ENCODE results near the gene LRRC40.
"Not testable (repeated sequence)": the region's sequence is repeated elsewhere in the genome, so short reads cannot be mapped to it uniquely, and the experiment has no call there.

LRRC40 gene

DNA sequence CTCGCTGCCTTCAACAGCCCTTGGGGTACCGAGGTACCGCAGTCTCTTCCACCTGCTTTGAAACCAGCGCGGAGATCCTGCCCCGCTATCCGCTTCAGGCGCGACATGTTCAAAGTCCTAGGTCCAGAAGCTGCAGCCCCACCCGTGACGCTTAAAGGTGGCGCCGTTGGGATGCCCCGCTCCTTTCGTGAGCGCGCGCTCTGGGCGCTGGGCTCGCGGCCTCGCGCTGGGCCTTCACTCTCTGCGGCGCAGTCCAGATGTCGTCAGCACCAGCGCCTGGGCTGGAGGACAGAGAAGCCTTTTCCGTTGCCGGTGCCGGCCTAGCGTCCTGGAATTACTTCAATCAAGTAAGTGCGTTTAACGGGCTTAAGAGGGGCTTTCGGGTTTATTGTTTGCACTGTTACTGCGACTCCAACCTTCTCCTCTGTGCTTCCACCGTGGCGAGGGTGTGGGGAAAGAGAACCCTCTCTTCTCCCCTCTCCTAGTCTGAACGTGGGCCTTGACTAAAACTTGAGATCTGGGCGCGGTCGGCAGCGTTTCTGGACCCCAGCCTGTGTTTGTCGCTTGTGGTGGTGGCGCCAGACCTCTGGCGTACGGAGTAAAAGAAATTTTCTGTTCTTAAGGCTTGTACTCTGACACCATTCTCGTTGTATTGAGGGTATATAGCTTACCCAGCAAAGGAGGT, at the start of gene LRRC40:
Gene LRRC40, minus strand, starts transcription at position 146 of the 685 bp plus-strand sequence. Its CDS starts 39 bp downstream, at position 107.
- intact Hi-C loops (cut with DNase I) = loop anchor here (2.0 to 5.0 kb wide), 3 partner anchors 15 to 877 kb away; partner anchors contain the start of genes SRSF11 and ZRANB2
- DNase-seq = peak; percentile 94 to 99 (median 97)

GRCh38 chr1:70248729-70249128, 43.4 kb upstream of the LRRC40 start:
- intact Hi-C loops (cut with DNase I) = no loop called here
- DNase-seq = no peak

- no peak for DNase-seq
- intact Hi-C loops (cut with DNase I) = no loop called here
These were observed 42.4 kb upstream of the LRRC40 start for GRCh38 chr1:70247768-70248167.

GRCh38 chr1:70247122-70247521, 41.7 kb upstream of the LRRC40 start:
- DNase-seq = no peak
- intact Hi-C loops (cut with DNase I) = no loop called here

DNA sequence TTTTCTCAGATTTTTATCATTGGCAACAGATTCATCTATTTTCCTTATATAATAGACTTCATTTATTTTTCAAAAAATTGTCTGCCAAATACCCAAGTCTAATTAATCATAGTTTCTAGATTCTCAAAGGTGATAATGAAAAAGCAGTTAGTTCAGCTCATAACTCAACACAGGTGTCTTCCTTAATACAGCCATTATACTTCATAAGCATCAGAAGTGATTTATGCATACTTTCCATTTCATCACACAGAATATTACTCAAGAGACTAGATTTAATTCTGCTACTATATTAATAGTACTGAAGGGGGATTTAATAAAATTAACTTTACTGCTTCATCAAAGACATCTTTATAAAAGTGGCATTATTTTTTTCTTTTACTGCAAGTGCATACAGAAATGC, 34.6 kb upstream of the LRRC40 start:
- intact Hi-C loops (cut with DNase I) = no loop called here
- no peak for DNase-seq

DNA sequence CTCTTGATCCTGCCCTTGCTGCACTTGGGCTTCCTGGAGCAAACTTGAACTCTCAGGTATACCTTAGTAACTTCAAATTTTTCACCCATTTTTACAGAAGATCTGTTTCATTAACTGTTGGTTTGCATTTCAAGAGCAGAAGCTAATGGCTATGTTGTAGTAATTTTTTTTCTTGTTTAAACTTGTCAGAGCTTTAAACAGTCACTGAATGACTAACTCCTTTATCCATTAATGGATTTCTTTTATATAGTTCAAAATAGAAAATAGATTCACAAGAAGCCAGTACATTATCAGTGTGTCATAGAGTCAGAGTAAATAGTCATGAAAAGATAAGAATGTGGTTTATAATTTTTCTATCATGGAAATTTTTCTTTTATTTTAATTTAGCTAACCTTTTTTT, 29.4 kb upstream of the LRRC40 start:
- DNase-seq = no peak
- intact Hi-C loops (cut with DNase I) = no loop called here

DNA sequence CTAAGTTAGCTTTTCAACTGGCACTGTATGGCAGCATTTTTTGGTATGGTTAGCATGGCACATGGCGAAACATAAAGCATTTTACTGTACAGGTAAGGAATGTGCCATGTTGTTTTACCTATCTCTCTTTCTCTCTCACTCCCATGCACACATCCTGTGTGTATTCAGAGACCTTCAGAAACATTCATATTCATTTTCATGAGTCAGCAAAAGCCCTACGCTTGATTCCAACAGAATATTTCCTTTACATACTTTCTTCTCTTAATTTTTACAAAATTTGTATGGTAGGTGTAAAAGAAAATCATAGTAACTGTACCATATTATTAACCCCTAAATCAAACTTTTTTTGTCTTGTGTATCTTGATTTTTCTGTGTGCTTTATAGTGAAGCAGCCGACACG, 26.1 kb upstream of the LRRC40 start:
- no peak for DNase-seq
- intact Hi-C loops (cut with DNase I) = no loop called here

GRCh38 chr1:70228670-70229069, 23.3 kb upstream of the LRRC40 start:
- no peak for DNase-seq
- intact Hi-C loops (cut with DNase I) = no loop called here

- intact Hi-C loops (cut with DNase I) = no loop called here
- DNase-seq = no peak
These were observed 22.1 kb upstream of the LRRC40 start for GRCh38 chr1:70227439-70227838.

- intact Hi-C loops (cut with DNase I) = no loop called here
- no peak for DNase-seq
These were observed 19.6 kb upstream of the LRRC40 start for GRCh38 chr1:70224954-70225353.

- intact Hi-C loops (cut with DNase I) = no loop called here
These were observed 17.4 kb upstream of the LRRC40 start for GRCh38 chr1:70222716-70223235.

DNA sequence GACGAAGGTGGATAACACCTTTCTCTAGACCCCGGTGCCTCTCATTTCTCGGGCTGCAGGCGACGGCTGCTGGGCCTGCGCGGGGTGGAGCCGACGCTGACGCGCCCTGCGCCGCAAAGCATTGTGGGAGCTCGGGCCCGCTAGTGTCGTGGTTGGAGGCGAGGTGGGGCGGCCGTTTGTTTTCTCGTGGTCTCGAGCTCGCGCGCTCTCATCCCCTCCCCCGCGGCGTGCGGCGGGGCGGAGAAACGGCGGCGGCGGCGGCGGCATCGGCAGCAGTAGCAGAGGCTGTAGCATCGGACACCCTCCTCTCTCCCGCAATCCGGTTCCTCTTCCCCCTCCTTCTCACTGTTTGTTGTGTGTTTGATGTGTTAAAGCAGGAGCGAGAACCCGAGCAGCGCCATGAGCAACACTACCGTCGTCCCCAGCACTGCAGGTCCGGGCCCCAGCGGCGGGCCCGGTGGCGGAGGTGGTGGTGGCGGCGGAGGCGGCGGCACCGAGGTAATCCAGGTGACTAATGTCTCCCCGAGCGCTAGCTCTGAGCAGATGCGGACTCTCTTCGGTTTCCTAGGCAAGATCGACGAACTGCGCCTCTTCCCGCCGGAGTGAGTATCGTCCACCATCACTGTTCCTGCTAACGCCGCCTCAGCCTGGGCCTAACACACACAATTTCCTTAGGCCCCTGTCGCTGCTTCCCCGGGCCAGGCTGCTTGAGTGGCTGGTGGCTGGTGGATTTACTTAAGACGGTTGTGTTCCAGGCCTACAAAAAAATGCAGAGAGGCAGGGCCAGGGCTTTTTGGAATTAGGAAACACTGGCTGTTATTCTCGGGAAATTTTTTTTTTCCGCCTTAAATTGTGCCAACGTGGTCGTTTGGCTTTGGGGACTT, 16.1 kb upstream of the LRRC40 start, which contains the start of gene SRSF11:
Gene SRSF11, plus strand, starts transcription at position 143 of the 884 bp plus-strand sequence. Its CDS starts 257 bp downstream, at position 400.
- intact Hi-C loops (cut with DNase I) = loop anchor here (2.0 kb wide), 2 partner anchors 15 to 131 kb away; no protein-coding TSS in a partner anchor
- DNase-seq = peak; percentile 93 to 99 (median 96)

More at GRCh38 chr1:70222716-70223235, 17.4 kb upstream of the LRRC40 start:
- no peak for DNase-seq

DNA sequence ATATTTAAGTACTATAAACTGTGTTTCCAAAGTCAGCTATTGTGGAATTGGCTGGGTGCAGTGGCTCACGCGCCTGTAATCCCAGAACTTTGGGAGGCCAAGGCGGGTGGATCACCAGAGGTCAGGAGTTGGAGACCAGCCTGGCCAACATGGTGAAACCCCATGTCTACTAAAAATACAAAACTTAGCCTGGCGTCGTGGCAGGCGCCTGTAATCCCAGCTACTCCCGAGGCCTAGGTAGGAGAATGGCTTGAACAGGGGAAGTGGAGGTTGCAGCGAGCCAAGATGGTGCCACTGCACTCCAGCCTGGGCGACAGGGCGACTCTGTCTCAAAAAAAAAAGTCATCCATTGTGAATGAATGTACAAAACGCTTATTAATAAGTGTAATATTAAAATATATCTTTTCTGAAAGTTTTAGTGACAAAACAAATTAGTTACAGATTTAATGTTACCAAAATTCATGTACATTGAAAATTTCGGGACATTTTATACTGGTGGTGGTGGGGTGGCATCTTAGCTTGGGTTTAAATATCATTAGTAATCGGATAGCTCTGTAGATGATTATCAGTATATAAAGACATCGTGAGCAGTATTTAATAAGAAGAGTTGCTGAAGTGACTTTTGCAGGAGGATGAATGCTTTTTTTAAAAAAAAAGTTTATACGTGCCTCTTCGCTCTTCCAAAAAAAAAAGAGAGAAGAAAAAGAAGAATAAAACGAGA, 15.3 kb upstream of the LRRC40 start:
- intact Hi-C loops (cut with DNase I) = loop anchor here (2.0 kb wide), 2 partner anchors 14 to 132 kb away; no protein-coding TSS in a partner anchor
- DNase-seq = peak in 2 of 10 donors; percentile 39 to 61

GRCh38 chr1:70220015-70220414, 14.6 kb upstream of the LRRC40 start:
- intact Hi-C loops (cut with DNase I) = loop anchor here (2.0 kb wide), 2 partner anchors 13 to 133 kb away; no protein-coding TSS in a partner anchor
- DNase-seq = no peak

GRCh38 chr1:70211541-70211940, 6.2 kb upstream of the LRRC40 start:
- intact Hi-C loops (cut with DNase I) = no loop called here
- no peak for DNase-seq

- DNase-seq = no peak
- intact Hi-C loops (cut with DNase I) = no loop called here
These were observed 5.4 kb upstream of the LRRC40 start for GRCh38 chr1:70210820-70211219.

DNA sequence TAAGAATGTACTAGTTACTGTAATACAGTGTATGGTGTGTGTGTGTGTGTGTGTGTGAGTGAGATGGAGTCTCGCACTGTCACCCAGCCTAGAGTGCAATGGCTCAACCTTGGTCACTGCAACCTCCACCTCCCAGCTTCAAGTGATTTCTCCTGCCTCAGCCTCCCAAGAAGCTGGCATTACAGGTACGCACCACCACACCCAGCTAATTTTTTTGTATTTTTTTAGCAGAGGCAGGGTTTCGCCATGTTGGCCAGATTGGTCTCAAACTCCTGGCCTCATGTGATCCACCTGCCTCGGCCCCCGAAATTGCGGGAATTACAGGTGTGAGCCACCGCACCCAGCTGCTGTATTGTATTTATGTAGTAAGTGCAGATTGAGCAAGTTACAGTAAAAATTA, 2.9 kb upstream of the LRRC40 start:
- intact Hi-C loops (cut with DNase I) = loop anchor here (5.0 kb wide), 1 partner anchor 874 kb away; the partner anchor contains the start of gene ZRANB2
- DNase-seq = no peak

GRCh38 chr1:70207492-70207891, 2.1 kb upstream of the LRRC40 start:
- intact Hi-C loops (cut with DNase I) = loop anchor here (2.0 to 5.0 kb wide), 2 partner anchors 13 to 875 kb away; partner anchors contain the start of genes SRSF11 and ZRANB2
- no peak for DNase-seq

DNA sequence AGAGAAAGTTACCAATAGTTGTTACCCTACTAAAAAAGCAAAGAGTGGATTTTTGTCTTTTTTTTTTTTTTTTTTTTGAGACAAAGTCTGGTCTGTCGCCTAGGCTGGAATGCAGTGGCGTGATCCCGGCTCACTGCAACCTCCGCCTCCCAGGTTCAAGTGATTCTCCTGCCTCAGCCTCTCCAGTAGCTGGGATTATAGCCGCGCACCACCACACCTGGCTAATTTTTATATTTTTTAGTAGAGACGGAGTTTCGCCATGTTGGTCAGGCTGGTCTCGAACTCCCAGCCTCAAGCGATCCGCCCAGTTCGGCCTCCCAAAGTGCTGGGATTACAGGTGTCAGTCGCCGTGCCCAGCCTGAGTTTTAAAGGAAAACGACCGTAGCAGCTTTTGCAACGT, 1.5 kb upstream of the LRRC40 start:
- intact Hi-C loops (cut with DNase I) = loop anchor here (2.0 to 5.0 kb wide), 2 partner anchors 14 to 875 kb away; partner anchors contain the start of genes SRSF11 and ZRANB2
- DNase-seq = not testable (repeated sequence)

DNA sequence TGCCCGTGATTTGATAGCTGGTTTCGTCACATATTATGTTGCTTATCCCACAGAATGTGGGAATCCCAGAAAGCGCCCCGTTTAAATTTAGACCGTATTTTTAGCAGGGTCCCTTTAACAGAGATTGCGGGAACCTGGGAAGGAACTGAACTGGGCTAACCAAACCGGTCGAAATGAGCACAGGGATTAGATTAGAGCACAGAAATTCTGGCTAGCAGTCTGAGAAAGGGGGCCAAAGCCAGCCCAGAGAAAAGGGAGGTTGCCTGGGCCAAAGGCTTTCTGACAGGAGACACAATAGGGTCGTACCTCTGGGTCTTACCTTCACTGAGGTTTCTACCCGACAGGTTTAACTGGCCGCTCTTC, 327 bp downstream of the LRRC40 start:
- DNase-seq = no peak
- intact Hi-C loops (cut with DNase I) = loop anchor here (2.0 to 5.0 kb wide), 2 partner anchors 208 to 877 kb away; partner anchors contain the start of gene ZRANB2

Data from posterior cingulate gyrus (tissue), 11 donors.